ENCODE results near the gene PLPPR5.

Gene PLPPR5

DNA sequence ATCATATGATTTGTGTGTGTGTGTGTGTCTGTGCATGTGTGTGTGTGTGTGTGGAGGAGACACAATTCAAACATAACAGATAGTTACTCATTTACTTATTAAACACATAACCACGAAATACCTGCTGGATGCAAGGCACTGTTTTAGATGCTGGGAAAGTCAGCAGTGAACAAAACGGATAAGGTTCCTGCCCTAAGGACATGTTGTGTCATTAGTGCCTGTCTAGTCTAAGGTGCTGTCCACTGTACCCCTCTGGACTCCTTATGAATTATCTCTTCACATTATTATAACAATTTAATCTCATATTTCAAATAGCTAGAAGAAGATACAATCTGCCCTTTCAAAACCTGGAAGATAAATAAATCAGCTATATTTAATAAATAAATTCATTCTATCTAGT is 162.4 kb downstream of the PLPPR5 start:
- DNase-seq (ENCODE audit: low read depth) = no peak
- no peak overlapping the region for H3K4me3 ChIP-seq (replicated peaks; ENCODE audit: low read depth, low read length)
- TF ChIP-seq, protein P1, sequence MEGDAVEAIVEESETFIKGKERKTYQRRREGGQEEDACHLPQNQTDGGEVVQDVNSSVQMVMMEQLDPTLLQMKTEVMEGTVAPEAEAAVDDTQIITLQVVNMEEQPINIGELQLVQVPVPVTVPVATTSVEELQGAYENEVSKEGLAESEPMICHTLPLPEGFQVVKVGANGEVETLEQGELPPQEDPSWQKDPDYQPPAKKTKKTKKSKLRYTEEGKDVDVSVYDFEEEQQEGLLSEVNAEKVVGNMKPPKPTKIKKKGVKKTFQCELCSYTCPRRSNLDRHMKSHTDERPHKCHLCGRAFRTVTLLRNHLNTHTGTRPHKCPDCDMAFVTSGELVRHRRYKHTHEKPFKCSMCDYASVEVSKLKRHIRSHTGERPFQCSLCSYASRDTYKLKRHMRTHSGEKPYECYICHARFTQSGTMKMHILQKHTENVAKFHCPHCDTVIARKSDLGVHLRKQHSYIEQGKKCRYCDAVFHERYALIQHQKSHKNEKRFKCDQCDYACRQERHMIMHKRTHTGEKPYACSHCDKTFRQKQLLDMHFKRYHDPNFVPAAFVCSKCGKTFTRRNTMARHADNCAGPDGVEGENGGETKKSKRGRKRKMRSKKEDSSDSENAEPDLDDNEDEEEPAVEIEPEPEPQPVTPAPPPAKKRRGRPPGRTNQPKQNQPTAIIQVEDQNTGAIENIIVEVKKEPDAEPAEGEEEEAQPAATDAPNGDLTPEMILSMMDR (IDR thresholded peaks at IDR 0.05; ENCODE audit: low read length, missing control alignments) = no peak
